ENCODE measurements around the gene ERAS. TPM values are rescaled to one million over a fixed set of nuclear protein-coding genes. Genes with fewer than 3 reads are reported as not detected.

Gene ERAS
- total RNA-seq, 1 experiment from 2014 or later = not detected

GRCh38 chrX:48831136-48831908 is 5.0 kb downstream of the ERAS start:
- no peak overlapping the region for H3K27ac ChIP-seq (ENCODE audit: low read length)
- intact Hi-C loops (cut with micrococcal nuclease) = no loop called here
- no peaks in the 10 kb centered on the region for H3F3A ChIP-seq (ENCODE audit: low read length, unreplicated experiment)
- H3K4me1 ChIP-seq (ENCODE audit: insufficient read depth, low read length) = peaks cover 12% of the 10 kb centered on the region
- H3K27me3 ChIP-seq (ENCODE audit: low read length) = no peaks in the 10 kb centered on the region
- H3K4me2 ChIP-seq (ENCODE audit: low read length) = no peak overlapping the region
- H3K4me3 ChIP-seq (ENCODE audit: low read length) = no peak overlapping the region
- no peaks in the 10 kb centered on the region for H3K9me2 ChIP-seq (replicated peaks; ENCODE audit: low read length)
- no peaks in the 10 kb centered on the region for H4K20me1 ChIP-seq (ENCODE audit: low read length)
- H2AFZ ChIP-seq (ENCODE audit: low read length) = no peak overlapping the region
- CTCF ChIA-PET = no interaction called here
- TF ChIP-seq EZH2phosphoT487 (IDR thresholded peaks at IDR 0.05; ENCODE audit: borderline replicate concordance, low read length) (no peak), CTCF (conservative IDR thresholded peaks at IDR 0.05; ENCODE audit: low read depth, low read length) (no peak)
- no peaks in the 10 kb centered on the region for H3K9me3 ChIP-seq (ENCODE audit: low read length)
- ATAC-seq (no peak), DNase-seq (no peak)
- H3K79me2 ChIP-seq (ENCODE audit: low read length) = peaks cover 13% of the 10 kb centered on the region
- POLR2A ChIA-PET (ENCODE audit: unreplicated experiment) = no interaction called here
- no peak overlapping the region for H3K9ac ChIP-seq (ENCODE audit: low read length)
- no TSS peak for BruUV-seq (replicated peaks)
- H3K36me3 ChIP-seq (ENCODE audit: low read depth, low read length) = no peaks in the 10 kb centered on the region

- POLR2A ChIA-PET (ENCODE audit: unreplicated experiment) = no interaction called here
- H3K79me2 ChIP-seq (ENCODE audit: low read length) = peaks cover 13% of the 10 kb centered on the region
- no peak overlapping the region for H3K27ac ChIP-seq (ENCODE audit: low read length)
- peaks cover 12% of the 10 kb centered on the region for H3K4me1 ChIP-seq (ENCODE audit: insufficient read depth, low read length)
- H3K4me2 ChIP-seq (ENCODE audit: low read length) = no peak overlapping the region
- no peak overlapping the region for H2AFZ ChIP-seq (ENCODE audit: low read length)
- H3K9me2 ChIP-seq (replicated peaks; ENCODE audit: low read length) = no peaks in the 10 kb centered on the region
- TF ChIP-seq EZH2phosphoT487 (IDR thresholded peaks at IDR 0.05; ENCODE audit: borderline replicate concordance, low read length) (no peak), EZH2 (IDR thresholded peaks at IDR 0.05; ENCODE audit: low read length, unreplicated experiment) (no peak), CTCF (conservative IDR thresholded peaks at IDR 0.05; ENCODE audit: low read depth, low read length) (no peak)
- CTCF ChIA-PET = no interaction called here
- H3K9me3 ChIP-seq (ENCODE audit: low read length) = no peaks in the 10 kb centered on the region
- DNase-seq (no peak), ATAC-seq (no peak)
- no peaks in the 10 kb centered on the region for H3K36me3 ChIP-seq (ENCODE audit: low read depth, low read length)
- H3F3A ChIP-seq (ENCODE audit: low read length, unreplicated experiment) = no peaks in the 10 kb centered on the region
- no TSS peak for BruUV-seq (replicated peaks)
- intact Hi-C loops (cut with micrococcal nuclease) = no loop called here
- no peaks in the 10 kb centered on the region for H3K27me3 ChIP-seq (ENCODE audit: low read length)
- no peak overlapping the region for H3K4me3 ChIP-seq (ENCODE audit: low read length)
- no peaks in the 10 kb centered on the region for H4K20me1 ChIP-seq (ENCODE audit: low read length)
- H3K9ac ChIP-seq (ENCODE audit: low read length) = no peak overlapping the region
These were observed 5.6 kb downstream of the ERAS start for GRCh38 chrX:48831909-48832291.

- DNase-seq (peak; percentile 18), ATAC-seq (peak; percentile 46)
- Histone ChIP-seq H3K36me3 (ENCODE audit: low read depth, low read length) (no peaks in the 10 kb centered on the region), H4K20me1 (ENCODE audit: low read length) (no peaks in the 10 kb centered on the region), H3K9ac (ENCODE audit: low read length) (peak overlapping the region; percentile 61; the same call in 1 of the 2 replicates), H3K27me3 (ENCODE audit: low read length) (no peaks in the 10 kb centered on the region), H3K27ac (ENCODE audit: low read length) (no peak overlapping the region), H3F3A (ENCODE audit: low read length, unreplicated experiment) (no peaks in the 10 kb centered on the region), H3K79me2 (ENCODE audit: low read length) (peaks cover 13% of the 10 kb centered on the region), H3K9me2 (replicated peaks; ENCODE audit: low read length) (no peaks in the 10 kb centered on the region), H3K4me1 (ENCODE audit: insufficient read depth, low read length) (peaks cover 12% of the 10 kb centered on the region), H3K4me2 (ENCODE audit: low read length) (peak overlapping the region; percentile 97), H3K9me3 (ENCODE audit: low read length) (no peaks in the 10 kb centered on the region), H3K4me3 (ENCODE audit: low read length) (peak overlapping the region; percentile 94), H2AFZ (ENCODE audit: low read length) (peak overlapping the region; percentile 94; the same call in 1 of the 2 replicates)
- intact Hi-C loops (cut with micrococcal nuclease) = no loop called here
- POLR2A ChIA-PET (ENCODE audit: unreplicated experiment) = no interaction called here
- CTCF ChIA-PET = no interaction called here
- BruUV-seq (replicated peaks) = no TSS peak
- TF ChIP-seq CTCF (conservative IDR thresholded peaks at IDR 0.05; ENCODE audit: low read depth, low read length) (peak; percentile 51; the same call in 1 of the 2 replicates), EZH2 (IDR thresholded peaks at IDR 0.05; ENCODE audit: low read length, unreplicated experiment) (no peak), EZH2phosphoT487 (IDR thresholded peaks at IDR 0.05; ENCODE audit: borderline replicate concordance, low read length) (no peak)
These were observed 7.3 kb downstream of the ERAS start for GRCh38 chrX:48833542-48834138.
